ENCODE data around the gene FIP1L1. TPM values are rescaled to one million over a fixed set of nuclear protein-coding genes. Genes with fewer than 3 reads are reported as not detected.

FIP1L1 gene
- total RNA-seq, 2 experiments from 2014 or later, result 50.9 to 53.1 TPM

DNA sequence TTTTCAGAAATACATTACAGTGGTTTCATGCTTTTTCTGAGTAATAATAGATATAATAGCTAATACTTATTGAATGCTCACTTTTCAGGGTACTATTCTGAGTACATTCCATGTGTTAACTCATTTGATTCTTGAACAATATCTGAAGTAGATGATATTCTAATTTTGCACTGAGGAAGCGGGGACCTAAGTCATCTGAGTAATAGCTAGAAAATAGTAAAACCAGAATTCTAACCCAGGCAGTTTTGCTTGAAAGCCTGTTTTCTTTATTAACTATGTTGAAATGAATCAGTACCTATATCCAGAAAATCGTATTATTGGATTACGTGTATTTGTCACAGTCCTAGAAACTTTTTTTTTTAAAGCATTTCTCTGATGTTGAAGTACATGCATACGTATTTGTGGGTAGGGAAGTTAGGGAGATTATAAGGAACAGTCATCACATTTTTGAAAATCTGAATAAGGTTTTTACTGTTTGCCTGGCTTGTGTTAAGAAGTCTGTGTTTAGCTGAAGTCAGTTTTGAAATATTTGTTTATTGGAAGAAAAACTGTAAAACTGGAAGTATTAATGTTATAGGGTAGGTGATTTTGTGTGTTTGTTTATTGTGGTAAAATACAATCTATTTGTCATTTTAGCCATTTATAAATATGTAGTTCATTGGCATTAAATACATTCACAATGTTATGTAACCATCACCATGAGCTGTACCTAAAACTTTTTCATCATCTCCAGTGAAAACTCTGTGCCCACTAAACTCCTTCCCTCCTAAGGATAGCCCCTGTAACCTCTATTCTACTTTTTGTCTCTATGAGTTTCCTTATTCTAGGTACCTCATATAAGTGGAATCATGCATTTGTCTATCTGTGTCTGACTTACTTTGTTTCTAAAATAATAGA, 55.3 kb downstream of the FIP1L1 start:
- intact Hi-C loops (cut with DNase I, micrococcal nuclease), result no loop called here
- Histone ChIP-seq H3K27me3 (ENCODE audit: control insufficient read depth in 1 of 2, insufficient read depth in 2 of 2, low read length in 2 of 2) (no peaks in the 10 kb centered on the region), H3K4me1 (ENCODE audit: insufficient read depth, low read length) (no peaks in the 10 kb centered on the region), H3K27ac (ENCODE audit: low read depth in 1 of 2, low read length in 2 of 2) (no peak overlapping the region), H3K4me3 (ENCODE audit: low read length) (no peak overlapping the region), H3K36me3 (ENCODE audit: insufficient read depth, low read length) (peaks cover 55% of the 10 kb centered on the region), H3K9me3 (ENCODE audit: control insufficient read depth in 1 of 2, insufficient read depth in 1 of 2, low read length in 2 of 2) (no peaks in the 10 kb centered on the region)
- no peaks in the 10 kb centered on the region for H3K27me3 Mint-ChIP-seq
- ChIA-PET CTCF (no interaction called here), POLR2A (no interaction called here)
- ATAC-seq (ENCODE audit: poor library complexity) (no peak), DNase-seq (no peak)
- H3K27ac Mint-ChIP-seq, result peak overlapping the region; percentile 20
- H3K4me3 Mint-ChIP-seq, result no peak overlapping the region
- H3K9me3 Mint-ChIP-seq, result no peaks in the 10 kb centered on the region
- TF ChIP-seq CTCF (IDR thresholded peaks at IDR 0.05), result no peak
- peaks cover 88% of the 10 kb centered on the region for H3K36me3 Mint-ChIP-seq (ENCODE audit: low read depth)
- peaks cover 38% of the 10 kb centered on the region for H3K4me1 Mint-ChIP-seq (ENCODE audit: low read depth)

DNA sequence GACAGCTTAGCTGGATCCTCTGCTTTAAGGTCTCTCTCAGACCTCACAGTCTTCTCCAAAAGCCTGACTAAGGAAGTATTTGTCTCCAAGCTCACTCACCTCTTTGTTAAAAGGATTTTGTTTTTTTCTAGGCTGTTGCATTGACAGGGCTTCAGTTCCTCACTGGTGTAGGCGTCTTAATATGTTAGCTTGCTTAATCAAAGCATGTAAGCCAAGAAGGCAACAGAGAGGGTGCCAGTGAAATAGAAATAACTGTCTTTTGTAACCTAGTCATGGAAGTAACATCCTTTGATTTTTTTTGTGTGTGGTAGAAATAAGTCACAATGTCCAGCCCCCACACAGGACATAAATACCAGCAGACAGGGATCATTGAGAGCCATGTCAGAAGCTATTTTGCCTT, 58.8 kb downstream of the FIP1L1 start:
- Histone ChIP-seq H3K9me3 (ENCODE audit: control insufficient read depth in 1 of 2, insufficient read depth in 1 of 2, low read length in 2 of 2) (no peaks in the 10 kb centered on the region), H3K27ac (ENCODE audit: low read depth in 1 of 2, low read length in 2 of 2) (no peak overlapping the region), H3K4me3 (ENCODE audit: low read length) (no peak overlapping the region), H3K36me3 (ENCODE audit: insufficient read depth, low read length) (peaks cover 51% of the 10 kb centered on the region), H3K4me1 (ENCODE audit: insufficient read depth, low read length) (no peaks in the 10 kb centered on the region), H3K27me3 (ENCODE audit: control insufficient read depth in 1 of 2, insufficient read depth in 2 of 2, low read length in 2 of 2) (no peaks in the 10 kb centered on the region)
- peaks cover 84% of the 10 kb centered on the region for H3K36me3 Mint-ChIP-seq (ENCODE audit: low read depth)
- no peak for TF ChIP-seq CTCF (IDR thresholded peaks at IDR 0.05)
- ChIA-PET POLR2A (no interaction called here), CTCF (no interaction called here)
- H3K27me3 Mint-ChIP-seq, result no peaks in the 10 kb centered on the region
- intact Hi-C loops (cut with DNase I, micrococcal nuclease), result no loop called here
- H3K4me1 Mint-ChIP-seq (ENCODE audit: low read depth), result peaks cover 34% of the 10 kb centered on the region
- H3K27ac Mint-ChIP-seq, result no peak overlapping the region
- no peaks in the 10 kb centered on the region for H3K9me3 Mint-ChIP-seq
- DNase-seq (no peak), ATAC-seq (ENCODE audit: poor library complexity) (no peak)
- H3K4me3 Mint-ChIP-seq, result no peak overlapping the region

GRCh38 chr4:53441564-53441963, 64.1 kb downstream of the FIP1L1 start:
- CTCF ChIA-PET, result no interaction called here
- H3K4me3 ChIP-seq (ENCODE audit: low read length), result no peak overlapping the region
- H3K36me3 ChIP-seq (ENCODE audit: insufficient read depth, low read length), result peaks cover 69% of the 10 kb centered on the region
- POLR2A ChIA-PET, result no interaction called here
- no peak for ATAC-seq (ENCODE audit: poor library complexity)
- Mint-ChIP-seq H3K4me1 (ENCODE audit: low read depth) (peaks cover 34% of the 10 kb centered on the region), H3K36me3 (ENCODE audit: low read depth) (peaks cover 86% of the 10 kb centered on the region), H3K27me3 (no peaks in the 10 kb centered on the region), H3K9me3 (no peaks in the 10 kb centered on the region), H3K27ac (no peak overlapping the region), H3K4me3 (no peak overlapping the region)
- no peak overlapping the region for H3K27ac ChIP-seq (ENCODE audit: low read depth in 1 of 2, low read length in 2 of 2)
- no peak for DNase-seq
- TF ChIP-seq CTCF (IDR thresholded peaks at IDR 0.05), result no peak
- no peaks in the 10 kb centered on the region for H3K4me1 ChIP-seq (ENCODE audit: insufficient read depth, low read length)
- no peaks in the 10 kb centered on the region for H3K27me3 ChIP-seq (ENCODE audit: control insufficient read depth in 1 of 2, insufficient read depth in 2 of 2, low read length in 2 of 2)
- no peaks in the 10 kb centered on the region for H3K9me3 ChIP-seq (ENCODE audit: control insufficient read depth in 1 of 2, insufficient read depth in 1 of 2, low read length in 2 of 2)
- intact Hi-C loops (cut with DNase I, micrococcal nuclease), result no loop called here
